Trophoblast cell (in vitro differentiated cells and primary cell): ENCODE data around the gene OTUB1. TPM values are rescaled to one million over a fixed set of nuclear protein-coding genes. Genes with fewer than 3 reads are reported as not detected.

Experiments used
- DNase-seq, 2 donors: peaks; one replicate each; pipeline ENCODE4 v3.0.0-alpha.2; 2016
- H2AFZ ChIP-seq: 2 replicates; pipeline ENCODE4 v1.6.1; 2013; ENCODE audit warnings: low read length, moderate library complexity, mild to moderate bottlenecking; ENCODE audit not compliant: insufficient read depth, poor library complexity
- H2AK5ac ChIP-seq: 2 replicates; pipeline ENCODE4 v1.6.1; 2013; ENCODE audit warnings: mild to moderate bottlenecking, low read length
- H2BK120ac ChIP-seq: 2 replicates; pipeline ENCODE4 v1.6.1; 2013; ENCODE audit warnings: low read length, mild to moderate bottlenecking, moderate library complexity; ENCODE audit not compliant: insufficient read depth, poor library complexity
- H2BK12ac ChIP-seq: 2 replicates; pipeline ENCODE4 v1.6.1; 2013; ENCODE audit warnings: mild to moderate bottlenecking, low read length, moderate library complexity
- H2BK5ac ChIP-seq: 2 replicates; pipeline ENCODE4 v1.6.1; 2013; ENCODE audit warnings: low read length, low read depth, moderate library complexity, mild to moderate bottlenecking; ENCODE audit not compliant: poor library complexity
- H3K14ac ChIP-seq: 2 replicates; pipeline ENCODE4 v1.6.1; 2013; ENCODE audit warnings: mild to moderate bottlenecking, low read length
- H3K18ac ChIP-seq: 2 replicates; pipeline ENCODE4 v1.6.1; 2013; ENCODE audit warnings: mild to moderate bottlenecking, low read length
- H3K23ac ChIP-seq: 2 replicates; pipeline ENCODE4 v1.6.1; 2013; ENCODE audit warnings: low read length
- H3K27ac ChIP-seq: 2 replicates; pipeline ENCODE4 v1.5.1; 2013; ENCODE audit warnings: low read depth, mild to moderate bottlenecking, inconsistent platforms, low read length, moderate library complexity
- H3K27me3 ChIP-seq: 2 replicates; pipeline ENCODE4 v1.6.1; 2013; ENCODE audit warnings: inconsistent platforms, mild to moderate bottlenecking, low read length, moderate library complexity; ENCODE audit not compliant: insufficient read depth
- H3K36me3 ChIP-seq, 2 experiments: 1 replicate in 1 of 2; 2 replicates in 1 of 2; pipeline ENCODE4 v1.6.1; 2013; ENCODE audit warnings: low read length in 2 of 2, mild to moderate bottlenecking in 2 of 2, moderate library complexity in 1 of 2; ENCODE audit not compliant: insufficient read depth in 2 of 2, control insufficient read depth in 1 of 2
- H3K4ac ChIP-seq: 2 replicates; pipeline ENCODE4 v1.6.1; 2013; ENCODE audit warnings: low read depth, mild to moderate bottlenecking, low read length, moderate library complexity
- H3K4me1 ChIP-seq, 2 experiments: 1 replicate in 1 of 2; 2 replicates in 1 of 2; pipeline ENCODE4 v1.6.1; 2013; ENCODE audit warnings: low read length in 2 of 2, mild to moderate bottlenecking in 2 of 2, moderate library complexity in 1 of 2; ENCODE audit not compliant: insufficient read depth in 2 of 2, control insufficient read depth in 1 of 2
- H3K4me2 ChIP-seq: 2 replicates; pipeline ENCODE4 v1.6.1; 2013; ENCODE audit warnings: inconsistent platforms, mild to moderate bottlenecking, low read length, moderate library complexity
- H3K4me3 ChIP-seq: 2 replicates; pipeline ENCODE4 v1.5.1; 2013; ENCODE audit warnings: mild to moderate bottlenecking, low read depth, low read length, inconsistent platforms
- H3K79me1 ChIP-seq: one replicate; pipeline ENCODE4 v1.6.1; 2013; ENCODE audit warnings: low read length
- H3K79me2 ChIP-seq: 2 replicates; pipeline ENCODE4 v1.6.1; 2013; ENCODE audit warnings: low read length, mild to moderate bottlenecking; ENCODE audit not compliant: control insufficient read depth, insufficient read depth, poor library complexity
- H3K9ac ChIP-seq: 2 replicates; pipeline ENCODE4 v1.6.1; 2013; ENCODE audit warnings: mild to moderate bottlenecking, low read length
- H3K9me3 ChIP-seq: 2 replicates; pipeline ENCODE4 v1.6.1; 2013; ENCODE audit warnings: low read depth, mild to moderate bottlenecking, control low read depth, inconsistent platforms, low read length; ENCODE audit not compliant: insufficient read depth
- H4K12ac ChIP-seq: 2 replicates; pipeline ENCODE4 v1.6.1; 2013; ENCODE audit warnings: low read depth, mild to moderate bottlenecking, low read length, moderate library complexity
- H4K8ac ChIP-seq: 2 replicates; pipeline ENCODE4 v1.6.1; 2013; ENCODE audit warnings: low read depth, mild to moderate bottlenecking, low read length, moderate library complexity
- H4K91ac ChIP-seq: one replicate; pipeline ENCODE4 v1.6.1; 2013; ENCODE audit warnings: low read depth, mild to moderate bottlenecking, low read length, moderate library complexity
- WGBS: extraction: QIAGEN DNeasy Blood & Tissue Kit; methylation state at CpG from one replicate; pipeline ENCODE4 v1.1.7; 2013; ENCODE audit warnings: missing lambda C conversion rate; ENCODE audit not compliant: insufficient read length, insufficient coverage; ENCODE audit errors: extremely low coverage; 5-methylcytosine and 5-hydroxymethylcytosine counted together
- polyA plus RNA-seq: library from polyadenylated mRNA; stranded (reverse); fragments of 200-250 nt; gene quantifications from 2 replicates; pipeline ENCODE4 v1.2.3, GENCODE V29; 2013

OTUB1 gene
- polyA plus RNA-seq: 88.2 and 91.1 TPM in 2 replicates

GRCh38 chr11:63986156-63986931, at the start of gene OTUB1:
OTUB1 (plus strand) TSS chr11:63986438; CDS start chr11:63986457, 19 bp downstream.
- Histone ChIP-seq H2AFZ (peak within 1 kb of the TSS; percentile 78), H3K4me2 (peak within 1 kb of the TSS; percentile 92), H2BK5ac (peak within 1 kb of the TSS; percentile 73), H3K27ac (peak within 1 kb of the TSS; percentile 86), H2BK120ac (peak within 1 kb of the TSS; percentile 92), H3K27me3 (no peaks in the 10 kb centered on the region), H3K4me1 (peaks cover 11 to 17% of the 10 kb centered on the region in 2 experiments), H3K79me2 (peaks cover 13% of the 10 kb centered on the region), H4K91ac (peak within 1 kb of the TSS; percentile 94), H3K23ac (no peak within 1 kb of the TSS), H2AK5ac (peak within 1 kb of the TSS; percentile 95), H3K36me3 (peaks cover 20 to 28% of the 10 kb centered on the region in 2 experiments), H3K14ac (peak within 1 kb of the TSS; percentile 94), H3K79me1 (peaks cover 9% of the 10 kb centered on the region), H4K8ac (peak within 1 kb of the TSS; percentile 96), H4K12ac (peak within 1 kb of the TSS; percentile 94), H3K9ac (peak within 1 kb of the TSS; percentile 99), H3K18ac (peak within 1 kb of the TSS; percentile 76), H3K9me3 (peaks cover 1% of the 10 kb centered on the region), H3K4ac (peak within 1 kb of the TSS; percentile 77), H2BK12ac (no peak within 1 kb of the TSS), H3K4me3 (peak within 1 kb of the TSS; percentile 100)
- WGBS: no CpG with 5 or more reads among the region's 63 CpGs
- DNase-seq: peak; percentile 98 to 99

- no peak overlapping the region for H2AK5ac ChIP-seq
- H3K27me3 ChIP-seq: no peaks in the 10 kb centered on the region
- no CpG with 5 or more reads among the region's 30 CpGs for WGBS
- peaks cover under 1% of the 10 kb centered on the region for H3K9me3 ChIP-seq
- peak overlapping the region; percentile 71 for H2AFZ ChIP-seq
- H2BK12ac ChIP-seq: no peak overlapping the region
- H4K8ac ChIP-seq: peak overlapping the region; percentile 20
- H3K18ac ChIP-seq: no peak overlapping the region
- no peak overlapping the region for H3K4ac ChIP-seq
- no peak overlapping the region for H4K91ac ChIP-seq
- peak overlapping the region; percentile 7 for H2BK5ac ChIP-seq
- H4K12ac ChIP-seq: no peak overlapping the region
- H3K79me1 ChIP-seq: peaks cover 8% of the 10 kb centered on the region
- H3K4me2 ChIP-seq: peak overlapping the region; percentile 88
- H3K14ac ChIP-seq: no peak overlapping the region
- H2BK120ac ChIP-seq: no peak overlapping the region
- peaks cover 2% of the 10 kb centered on the region for H3K79me2 ChIP-seq
- peak overlapping the region; percentile 18 for H3K9ac ChIP-seq
- peak overlapping the region; percentile 11 for H3K27ac ChIP-seq
- H3K23ac ChIP-seq: no peak overlapping the region
- peaks cover 5 to 12% of the 10 kb centered on the region in 2 experiments for H3K4me1 ChIP-seq
- peak; percentile 20 to 67 for DNase-seq
- H3K4me3 ChIP-seq: peak overlapping the region; percentile 69
- peaks cover 2 to 5% of the 10 kb centered on the region in 2 experiments for H3K36me3 ChIP-seq
Observed at GRCh38 chr11:63937713-63938478, 48.3 kb upstream of the OTUB1 start.

- Histone ChIP-seq H3K9ac (peak within 1 kb of the TSS; percentile 95), H3K4ac (peak within 1 kb of the TSS; percentile 70), H2BK120ac (peak within 1 kb of the TSS; percentile 69), H3K79me1 (peaks cover 8% of the 10 kb centered on the region), H2AK5ac (no peak within 1 kb of the TSS), H2BK12ac (no peak within 1 kb of the TSS), H4K12ac (peak within 1 kb of the TSS; percentile 40), H2AFZ (peak within 1 kb of the TSS; percentile 87), H3K23ac (no peak within 1 kb of the TSS), H3K18ac (peak within 1 kb of the TSS; percentile 86), H3K27me3 (no peaks in the 10 kb centered on the region), H4K8ac (peak within 1 kb of the TSS; percentile 95), H2BK5ac (peak within 1 kb of the TSS; percentile 51), H3K4me2 (peak within 1 kb of the TSS; percentile 92), H3K79me2 (peaks cover 2% of the 10 kb centered on the region), H4K91ac (peak within 1 kb of the TSS; percentile 89), H3K9me3 (peaks cover 4% of the 10 kb centered on the region), H3K27ac (peak within 1 kb of the TSS; percentile 59), H3K4me1 (peaks cover 5 to 10% of the 10 kb centered on the region in 2 experiments), H3K36me3 (peaks cover 5 to 10% of the 10 kb centered on the region in 2 experiments), H3K14ac (peak within 1 kb of the TSS; percentile 84), H3K4me3 (peak within 1 kb of the TSS; percentile 95)
- DNase-seq: peak; percentile 99
- no CpG with 5 or more reads among the region's 92 CpGs for WGBS
Observed at GRCh38 chr11:63938479-63939396, 47.5 kb upstream of the OTUB1 start, which contains the start of gene NAA40. NAA40 (plus strand) TSS chr11:63939002; CDS start chr11:63939097, 95 bp downstream.
